GM12864 (cell line): ENCODE data around the gene FAM131B.
"Not testable (repeated sequence)": the region's sequence is repeated elsewhere in the genome, so short reads cannot be mapped to it uniquely, and the experiment has no call there.

Experiments
- DNase-seq: peaks from one replicate; pipeline ENCODE4 v3.0.0-alpha.2; 2011; ENCODE audit warnings: low read depth
- H3K4me3 ChIP-seq: 2 replicates; pipeline ENCODE4 v1.5.1; 2011; ENCODE audit warnings: mild to moderate bottlenecking, low read depth, low read length, control low read depth
- TF ChIP-seq, protein P1 (sequence below): IDR thresholded peaks from 2 replicates; pipeline ENCODE4 v1.5.1; 2011; ENCODE audit warnings: low read depth, mild to moderate bottlenecking, moderate library complexity, low read length, control low read depth, inconsistent platforms; ENCODE audit errors: missing control alignments

The FAM131B gene

DNA sequence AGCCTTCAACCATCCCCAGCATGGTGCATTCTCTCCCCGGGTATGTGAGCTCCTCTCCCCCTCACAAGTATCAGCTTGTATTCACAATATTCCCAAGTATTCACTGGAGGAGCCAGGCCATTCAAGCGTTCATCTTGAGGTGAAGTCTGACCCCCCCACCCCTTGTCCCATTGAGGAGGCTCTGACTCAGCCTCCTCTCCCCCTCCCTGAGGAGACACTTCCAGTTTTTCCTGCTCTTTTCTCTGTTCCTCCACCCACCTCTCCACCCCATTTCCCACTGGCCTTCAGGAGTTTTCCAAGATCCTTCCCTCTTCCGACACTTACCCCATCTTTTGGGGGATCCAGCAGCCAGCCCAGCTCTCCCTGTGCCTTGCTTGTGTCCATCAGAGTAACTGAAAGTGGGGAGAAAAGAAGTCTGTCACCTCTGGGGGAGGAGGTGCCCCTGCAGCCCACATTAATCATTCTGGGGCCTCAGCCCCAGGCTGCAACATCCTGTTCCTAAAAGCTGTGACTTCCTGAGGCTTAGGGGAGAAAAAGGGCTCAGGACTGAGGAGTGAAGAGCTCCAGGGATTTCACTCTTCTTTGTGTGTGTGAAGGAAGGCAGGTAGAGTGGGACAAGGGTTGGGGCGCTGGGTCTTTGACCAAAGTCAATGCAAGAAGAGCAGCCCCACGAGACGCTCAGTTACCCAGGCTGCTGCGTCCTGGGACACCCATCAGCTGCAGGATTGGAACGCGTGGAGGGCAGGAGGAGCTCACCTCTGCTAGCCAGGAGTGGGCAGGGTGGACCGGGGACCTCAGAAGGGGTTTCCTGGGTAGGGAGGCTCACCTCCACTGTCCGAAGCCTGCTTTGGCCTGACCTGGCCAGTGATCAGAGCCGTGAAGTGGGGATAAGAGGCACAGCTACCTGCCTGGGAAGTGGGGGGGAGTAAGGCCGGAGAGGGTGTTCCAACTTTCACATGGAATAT is 45.1 kb upstream of the FAM131B start:
- TF ChIP-seq, protein P1, sequence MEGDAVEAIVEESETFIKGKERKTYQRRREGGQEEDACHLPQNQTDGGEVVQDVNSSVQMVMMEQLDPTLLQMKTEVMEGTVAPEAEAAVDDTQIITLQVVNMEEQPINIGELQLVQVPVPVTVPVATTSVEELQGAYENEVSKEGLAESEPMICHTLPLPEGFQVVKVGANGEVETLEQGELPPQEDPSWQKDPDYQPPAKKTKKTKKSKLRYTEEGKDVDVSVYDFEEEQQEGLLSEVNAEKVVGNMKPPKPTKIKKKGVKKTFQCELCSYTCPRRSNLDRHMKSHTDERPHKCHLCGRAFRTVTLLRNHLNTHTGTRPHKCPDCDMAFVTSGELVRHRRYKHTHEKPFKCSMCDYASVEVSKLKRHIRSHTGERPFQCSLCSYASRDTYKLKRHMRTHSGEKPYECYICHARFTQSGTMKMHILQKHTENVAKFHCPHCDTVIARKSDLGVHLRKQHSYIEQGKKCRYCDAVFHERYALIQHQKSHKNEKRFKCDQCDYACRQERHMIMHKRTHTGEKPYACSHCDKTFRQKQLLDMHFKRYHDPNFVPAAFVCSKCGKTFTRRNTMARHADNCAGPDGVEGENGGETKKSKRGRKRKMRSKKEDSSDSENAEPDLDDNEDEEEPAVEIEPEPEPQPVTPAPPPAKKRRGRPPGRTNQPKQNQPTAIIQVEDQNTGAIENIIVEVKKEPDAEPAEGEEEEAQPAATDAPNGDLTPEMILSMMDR = no peak
- H3K4me3 ChIP-seq = no peak overlapping the region
- DNase-seq = no peak

DNA sequence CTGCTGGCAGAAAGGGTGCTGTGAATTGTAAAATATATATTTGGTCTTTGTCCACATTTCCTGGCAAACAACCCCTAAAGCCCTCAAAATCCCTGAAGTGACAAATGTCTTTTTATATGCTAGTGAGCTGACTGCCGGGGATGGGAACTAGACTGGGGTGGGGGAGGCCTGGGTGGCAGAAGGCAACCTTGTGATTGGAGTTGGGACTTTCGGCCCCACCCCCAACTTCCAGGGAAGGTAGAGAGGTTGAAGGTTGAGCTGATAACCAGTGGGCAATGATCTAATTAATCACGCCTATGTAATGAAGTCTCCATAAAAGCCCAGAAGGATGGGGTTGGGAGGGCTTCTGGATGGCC is 43.5 kb upstream of the FAM131B start:
- no peak for DNase-seq
- TF ChIP-seq, protein P1 = no peak
- H3K4me3 ChIP-seq = no peak overlapping the region

DNA sequence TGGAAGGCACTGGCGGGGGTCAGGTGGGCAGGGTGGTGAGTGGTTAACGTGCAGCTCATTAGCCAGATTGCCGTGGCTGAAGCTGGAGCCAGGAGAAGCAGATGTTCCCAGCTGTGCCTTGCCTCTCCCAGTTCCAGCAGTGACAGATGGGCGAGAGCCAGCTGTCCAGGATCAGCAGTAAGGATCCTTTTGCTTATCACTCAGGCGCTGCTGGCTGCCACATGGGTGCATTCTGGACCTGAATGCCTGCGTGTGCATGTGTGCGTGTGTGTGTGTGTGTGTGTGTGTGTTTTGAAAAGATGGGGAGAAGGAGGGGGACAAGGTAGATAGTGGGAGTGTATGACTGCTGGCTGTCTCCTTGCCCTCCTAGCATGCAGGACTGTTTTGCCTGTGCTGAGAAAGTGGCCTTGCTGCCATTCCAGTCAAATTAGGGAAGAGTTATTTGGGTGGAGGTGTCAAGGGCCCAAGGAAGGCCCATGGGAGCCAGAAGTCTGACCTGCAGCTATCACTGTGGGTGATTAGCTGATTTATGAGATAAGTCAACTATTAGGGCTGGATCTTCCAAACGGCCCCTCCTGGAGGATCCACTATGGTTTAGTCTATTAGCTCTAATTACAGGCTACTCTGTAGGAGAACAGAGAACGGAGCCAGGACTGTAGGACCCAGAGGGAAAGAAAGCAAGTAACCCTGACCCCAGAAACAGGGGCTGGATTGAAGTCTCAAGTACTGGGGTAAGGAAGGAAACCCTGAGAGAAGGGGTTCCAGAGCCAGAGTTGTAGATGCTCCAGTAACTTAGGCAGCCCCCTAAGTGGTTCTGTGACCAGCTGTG is 42.9 kb upstream of the FAM131B start:
- no peak for DNase-seq

DNA sequence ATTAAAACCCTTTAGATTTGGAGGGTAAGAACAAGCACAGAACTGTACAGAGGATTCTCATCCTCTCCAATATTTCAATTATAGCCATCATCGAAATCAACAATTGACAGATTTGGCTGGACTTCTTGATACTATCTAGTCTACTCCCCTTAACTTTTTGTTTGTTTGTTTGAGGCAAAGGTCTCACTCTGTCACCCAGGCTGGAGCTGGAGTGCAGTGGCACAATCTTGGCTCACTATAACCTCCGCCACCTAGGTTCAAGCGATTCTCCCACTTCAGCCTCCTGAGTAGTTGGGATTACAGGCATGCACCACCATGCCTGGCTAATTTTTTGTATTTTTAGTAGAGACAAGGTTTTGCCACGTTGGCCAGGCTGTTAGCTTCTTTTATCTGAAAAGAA is 39.7 kb upstream of the FAM131B start:
- DNase-seq, H3K4me3 ChIP-seq: not testable (repeated sequence)

More for the DNA sequence above, 42.9 kb upstream of the FAM131B start:
- H3K4me3 ChIP-seq = no peak overlapping the region
- TF ChIP-seq, protein P1 = no peak

DNA sequence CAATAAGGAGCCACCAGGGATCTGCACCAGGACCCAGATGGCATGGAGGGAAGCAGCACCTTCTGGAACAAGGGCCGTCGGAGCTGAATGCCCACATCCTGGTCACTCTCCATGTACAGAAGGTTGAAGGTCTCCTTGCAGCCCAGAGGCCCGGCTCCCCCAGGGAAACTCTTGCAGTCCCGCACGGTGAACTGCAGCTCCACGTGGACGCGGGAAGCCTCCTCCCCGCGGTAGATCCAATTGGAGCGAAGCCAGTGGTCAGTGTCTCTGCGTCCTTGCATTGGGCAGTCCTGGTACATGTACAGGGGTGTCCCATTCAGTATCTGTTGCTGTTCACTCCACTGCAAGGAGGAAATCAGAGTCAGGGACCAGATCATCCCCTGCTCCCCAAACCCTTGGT is 38.8 kb upstream of the FAM131B start:
- H3K4me3 ChIP-seq = no peak overlapping the region

DNA sequence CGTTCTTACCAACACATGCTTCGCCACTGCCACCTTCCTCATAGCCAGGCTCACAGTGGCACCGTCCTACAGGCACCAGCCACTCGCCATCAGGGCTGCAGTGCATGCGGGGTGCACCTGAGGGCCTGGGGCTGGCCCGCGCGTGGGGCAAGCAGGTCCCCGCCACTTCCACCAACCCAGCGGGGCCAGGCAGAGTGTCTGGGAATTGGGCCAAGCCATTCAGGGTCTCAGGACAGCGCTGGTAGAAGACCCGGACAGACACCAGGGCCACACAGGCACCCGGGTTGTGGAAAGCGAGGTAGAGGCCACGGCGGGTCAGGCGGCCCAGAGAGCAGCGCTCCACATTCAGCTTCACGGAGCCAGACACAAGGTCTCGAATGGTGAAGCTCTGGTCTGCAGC is 37.1 kb upstream of the FAM131B start:
- TF ChIP-seq, protein P1 = no peak
- no peak for DNase-seq
- no peak overlapping the region for H3K4me3 ChIP-seq

More for the DNA sequence above, 38.8 kb upstream of the FAM131B start:
- DNase-seq = no peak
- TF ChIP-seq, protein P1 = no peak

DNA sequence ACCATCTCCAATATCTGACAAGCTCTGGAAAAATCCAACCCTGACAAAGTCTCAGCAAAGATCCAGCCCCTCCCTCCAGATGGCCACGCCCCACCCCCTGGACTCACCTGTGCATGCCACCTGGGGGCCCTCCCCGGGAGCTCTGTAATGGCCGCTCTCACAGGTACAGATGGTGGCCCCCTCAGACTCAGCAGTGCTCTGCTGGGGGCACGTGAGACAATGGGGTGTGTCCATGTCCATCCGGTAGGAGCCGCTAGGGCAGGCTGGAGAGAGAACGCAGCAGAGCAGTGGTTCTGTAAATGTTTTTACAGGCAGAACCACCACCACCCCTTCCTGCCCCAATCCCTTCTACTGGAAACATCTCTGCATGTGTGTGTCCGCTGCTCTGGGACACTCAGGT is 36.6 kb upstream of the FAM131B start:
- DNase-seq = no peak
- H3K4me3 ChIP-seq = no peak overlapping the region
- TF ChIP-seq, protein P1 = no peak
